Loucy (cell line): ENCODE measurements around the gene PFN1.

Experiments used
- EZH2phosphoT487 ChIP-seq: fragments of 200-600 bp; IDR thresholded peaks from 2 replicates; pipeline ENCODE4 v1.6.1; 2018; ENCODE audit warnings: antibody characterized with exemption, mild to moderate bottlenecking, moderate library complexity, borderline replicate concordance
- TF ChIP-seq, protein P1 (sequence below): fragments of 200-600 bp; sonication (generic); conservative IDR thresholded peaks from 2 replicates; pipeline ENCODE4 v1.5.1; 2014; ENCODE audit warnings: mild to moderate bottlenecking, antibody characterized with exemption, low read length

DNA sequence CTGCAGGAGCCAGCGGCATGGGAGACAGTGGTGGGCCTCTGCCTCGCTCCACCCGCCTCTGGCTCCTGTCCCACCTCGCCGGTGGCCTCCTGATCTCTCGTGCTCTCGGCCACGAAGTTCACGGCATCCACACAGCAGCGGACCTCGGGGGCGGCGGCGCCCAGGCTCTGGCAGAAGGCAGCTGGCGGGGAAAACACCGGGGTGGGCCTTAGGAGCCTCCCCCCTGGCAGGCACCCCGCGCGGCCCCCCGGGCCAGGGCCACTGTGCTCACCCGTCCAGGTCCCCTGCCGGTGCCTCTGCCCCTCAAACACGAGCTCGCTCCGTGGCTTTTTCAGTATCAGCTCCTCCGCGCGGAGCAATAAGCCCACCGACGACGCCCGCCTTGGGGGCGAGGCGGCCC lies 49.4 kb downstream of the PFN1 start:
- TF ChIP-seq, protein P1, sequence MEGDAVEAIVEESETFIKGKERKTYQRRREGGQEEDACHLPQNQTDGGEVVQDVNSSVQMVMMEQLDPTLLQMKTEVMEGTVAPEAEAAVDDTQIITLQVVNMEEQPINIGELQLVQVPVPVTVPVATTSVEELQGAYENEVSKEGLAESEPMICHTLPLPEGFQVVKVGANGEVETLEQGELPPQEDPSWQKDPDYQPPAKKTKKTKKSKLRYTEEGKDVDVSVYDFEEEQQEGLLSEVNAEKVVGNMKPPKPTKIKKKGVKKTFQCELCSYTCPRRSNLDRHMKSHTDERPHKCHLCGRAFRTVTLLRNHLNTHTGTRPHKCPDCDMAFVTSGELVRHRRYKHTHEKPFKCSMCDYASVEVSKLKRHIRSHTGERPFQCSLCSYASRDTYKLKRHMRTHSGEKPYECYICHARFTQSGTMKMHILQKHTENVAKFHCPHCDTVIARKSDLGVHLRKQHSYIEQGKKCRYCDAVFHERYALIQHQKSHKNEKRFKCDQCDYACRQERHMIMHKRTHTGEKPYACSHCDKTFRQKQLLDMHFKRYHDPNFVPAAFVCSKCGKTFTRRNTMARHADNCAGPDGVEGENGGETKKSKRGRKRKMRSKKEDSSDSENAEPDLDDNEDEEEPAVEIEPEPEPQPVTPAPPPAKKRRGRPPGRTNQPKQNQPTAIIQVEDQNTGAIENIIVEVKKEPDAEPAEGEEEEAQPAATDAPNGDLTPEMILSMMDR: no peak
- TF ChIP-seq EZH2phosphoT487: no peak
